ENCODE data around the gene HRK.

GRCh38 chr12:116839287-116839830 lies 41.9 kb downstream of the HRK start:
- TF ChIP-seq POLR2A (IDR thresholded peaks at IDR 0.05; ENCODE audit: low read depth, low read length) (no peak), POLR2AphosphoS5 (IDR thresholded peaks at IDR 0.05; ENCODE audit: low read depth, low read length) (no peak), TAF1 (IDR thresholded peaks at IDR 0.05; ENCODE audit: borderline replicate concordance, low read depth, low read length) (no peak)
